Osteocyte (in vitro differentiated cells): ENCODE data around the gene KAT2B. TPM values are rescaled to one million over a fixed set of nuclear protein-coding genes. Genes with fewer than 3 reads are reported as not detected.

Experiments used
- DNase-seq: peaks from one replicate; pipeline ENCODE4 v3.0.0; 2021; ENCODE audit warnings: mixed read lengths; ENCODE audit not compliant: unreplicated experiment; ENCODE audit errors: extremely low spot score
- H3K27ac Mint-ChIP-seq: one replicate; pipeline ENCODE4 v1.8.0; 2021; ENCODE audit warnings: mild to moderate bottlenecking, mixed read lengths; ENCODE audit not compliant: unreplicated experiment
- H3K27me3 Mint-ChIP-seq: one replicate; pipeline ENCODE4 v1.8.0; 2021; ENCODE audit warnings: mixed read lengths; ENCODE audit not compliant: unreplicated experiment
- H3K36me3 Mint-ChIP-seq: one replicate; pipeline ENCODE4 v1.8.0; 2021; ENCODE audit warnings: mixed read lengths; ENCODE audit not compliant: unreplicated experiment
- H3K4me1 Mint-ChIP-seq: one replicate; pipeline ENCODE4 v1.8.0; 2021; ENCODE audit warnings: mixed read lengths; ENCODE audit not compliant: unreplicated experiment
- H3K4me3 Mint-ChIP-seq: one replicate; pipeline ENCODE4 v1.8.0; 2021; ENCODE audit warnings: mild to moderate bottlenecking, moderate library complexity, mixed read lengths; ENCODE audit not compliant: unreplicated experiment
- H3K9me3 Mint-ChIP-seq: one replicate; pipeline ENCODE4 v1.8.0; 2021; ENCODE audit warnings: mixed read lengths; ENCODE audit not compliant: unreplicated experiment
- total RNA-seq: library from RNA; stranded (reverse); gene quantifications from 2 replicates; pipeline ENCODE4 v1.2.1, GENCODE V29; 2021
- TF ChIP-seq, protein P1 (sequence below): fragments of 200-600 bp; sonication (generic); IDR thresholded peaks from 2 replicates; pipeline ENCODE4 v1.5.0; 2021; ENCODE audit warnings: antibody characterized with exemption, mild to moderate bottlenecking, moderate library complexity

KAT2B gene
- total RNA-seq, 1 donor from 2014 or later: 15.7 TPM

DNA sequence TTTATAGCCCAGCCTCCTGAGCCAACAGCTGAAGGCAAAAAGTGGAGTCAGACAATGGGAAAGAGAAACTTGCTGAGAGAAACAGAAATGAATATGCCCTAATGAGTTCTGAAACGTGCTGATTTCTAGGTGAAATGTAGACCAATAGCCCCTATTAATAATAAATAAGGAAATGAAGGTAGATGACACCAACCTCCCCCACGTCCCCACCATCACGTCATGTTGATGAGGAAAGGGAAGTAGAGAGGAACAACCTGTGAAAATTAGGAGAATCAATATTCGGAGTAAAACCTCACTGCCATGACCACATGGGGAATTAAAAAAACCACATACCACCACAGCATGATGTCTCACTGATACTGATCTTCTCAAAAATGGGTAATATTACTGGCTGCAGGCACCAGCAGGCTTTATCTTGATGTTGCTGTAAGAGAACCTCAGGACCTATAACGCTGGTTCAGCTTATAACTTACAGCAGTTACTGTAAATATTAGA lies 64.0 kb downstream of the KAT2B start:
- TF ChIP-seq, protein P1, sequence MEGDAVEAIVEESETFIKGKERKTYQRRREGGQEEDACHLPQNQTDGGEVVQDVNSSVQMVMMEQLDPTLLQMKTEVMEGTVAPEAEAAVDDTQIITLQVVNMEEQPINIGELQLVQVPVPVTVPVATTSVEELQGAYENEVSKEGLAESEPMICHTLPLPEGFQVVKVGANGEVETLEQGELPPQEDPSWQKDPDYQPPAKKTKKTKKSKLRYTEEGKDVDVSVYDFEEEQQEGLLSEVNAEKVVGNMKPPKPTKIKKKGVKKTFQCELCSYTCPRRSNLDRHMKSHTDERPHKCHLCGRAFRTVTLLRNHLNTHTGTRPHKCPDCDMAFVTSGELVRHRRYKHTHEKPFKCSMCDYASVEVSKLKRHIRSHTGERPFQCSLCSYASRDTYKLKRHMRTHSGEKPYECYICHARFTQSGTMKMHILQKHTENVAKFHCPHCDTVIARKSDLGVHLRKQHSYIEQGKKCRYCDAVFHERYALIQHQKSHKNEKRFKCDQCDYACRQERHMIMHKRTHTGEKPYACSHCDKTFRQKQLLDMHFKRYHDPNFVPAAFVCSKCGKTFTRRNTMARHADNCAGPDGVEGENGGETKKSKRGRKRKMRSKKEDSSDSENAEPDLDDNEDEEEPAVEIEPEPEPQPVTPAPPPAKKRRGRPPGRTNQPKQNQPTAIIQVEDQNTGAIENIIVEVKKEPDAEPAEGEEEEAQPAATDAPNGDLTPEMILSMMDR: no peak
- Mint-ChIP-seq H3K27ac (no peak overlapping the region), H3K9me3 (no peaks in the 10 kb centered on the region), H3K4me1 (peaks cover 21% of the 10 kb centered on the region), H3K4me3 (no peak overlapping the region), H3K36me3 (no peaks in the 10 kb centered on the region), H3K27me3 (no peaks in the 10 kb centered on the region)
- no peak for DNase-seq

DNA sequence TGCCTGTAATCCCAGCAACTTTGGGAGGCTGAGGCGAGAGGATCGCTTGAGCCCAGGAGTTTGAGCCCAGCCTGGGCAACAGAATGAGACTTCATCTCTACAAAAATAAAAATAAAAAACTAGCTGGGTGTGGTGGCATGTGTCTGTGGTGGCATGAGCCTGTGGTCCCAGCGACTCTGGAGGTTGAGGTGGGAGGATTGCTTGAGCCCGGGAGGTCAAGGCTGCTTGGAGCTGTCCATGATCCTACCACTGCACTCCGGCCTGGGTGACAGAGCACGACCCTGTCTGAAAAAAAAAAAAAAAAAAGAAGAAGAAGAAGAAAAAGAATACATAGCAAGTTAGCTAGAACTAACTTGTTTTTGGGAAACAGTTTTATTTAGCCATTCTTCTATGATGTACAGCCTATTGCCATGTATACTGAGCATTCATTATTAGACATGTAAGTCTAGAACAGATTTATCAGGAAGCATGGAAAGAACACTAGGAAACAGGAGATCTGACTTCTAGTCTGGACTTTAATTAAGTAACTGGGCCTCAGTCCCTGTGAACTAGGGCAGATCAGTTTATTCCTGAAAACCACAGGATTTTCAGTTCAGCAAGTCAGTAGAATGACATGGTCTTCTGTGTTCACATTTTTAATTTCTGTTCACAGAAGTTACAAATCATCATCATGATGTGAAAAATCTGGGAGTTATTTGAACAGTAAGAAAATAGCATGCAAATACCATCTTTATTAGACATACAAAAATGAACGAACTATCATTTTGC lies 65.5 kb downstream of the KAT2B start:
- Mint-ChIP-seq H3K4me3 (no peak overlapping the region), H3K9me3 (no peaks in the 10 kb centered on the region), H3K27ac (no peak overlapping the region), H3K4me1 (peaks cover 9% of the 10 kb centered on the region), H3K27me3 (no peaks in the 10 kb centered on the region), H3K36me3 (no peaks in the 10 kb centered on the region)
- TF ChIP-seq, protein P1: no peak
- DNase-seq: no peak

GRCh38 chr3:20107722-20108121 lies 67.5 kb downstream of the KAT2B start:
- Mint-ChIP-seq H3K27me3 (no peaks in the 10 kb centered on the region), H3K4me3 (no peak overlapping the region), H3K36me3 (peaks cover 4% of the 10 kb centered on the region), H3K9me3 (no peaks in the 10 kb centered on the region), H3K27ac (no peak overlapping the region), H3K4me1 (no peaks in the 10 kb centered on the region)
- DNase-seq: no peak
- TF ChIP-seq, protein P1: no peak

- TF ChIP-seq, protein P1: no peak
- H3K36me3 Mint-ChIP-seq: peaks cover 8% of the 10 kb centered on the region
- H3K4me3 Mint-ChIP-seq: no peak overlapping the region
- H3K9me3 Mint-ChIP-seq: no peaks in the 10 kb centered on the region
- H3K27me3 Mint-ChIP-seq: no peaks in the 10 kb centered on the region
- DNase-seq: no peak
- H3K4me1 Mint-ChIP-seq: no peaks in the 10 kb centered on the region
- no peak overlapping the region for H3K27ac Mint-ChIP-seq
These were observed 68.6 kb downstream of the KAT2B start for GRCh38 chr3:20108869-20109268.

- no peak overlapping the region for H3K27ac Mint-ChIP-seq
- H3K9me3 Mint-ChIP-seq: no peaks in the 10 kb centered on the region
- H3K4me1 Mint-ChIP-seq: no peaks in the 10 kb centered on the region
- H3K27me3 Mint-ChIP-seq: no peaks in the 10 kb centered on the region
- peaks cover 13% of the 10 kb centered on the region for H3K36me3 Mint-ChIP-seq
- TF ChIP-seq, protein P1: no peak
- H3K4me3 Mint-ChIP-seq: no peak overlapping the region
- DNase-seq: no peak
These were observed 70.6 kb downstream of the KAT2B start for GRCh38 chr3:20110826-20111225.
